IMR-90 (cell line): ENCODE measurements around the gene SDHAF1. TPM values are rescaled to one million over a fixed set of nuclear protein-coding genes. Genes with fewer than 3 reads are reported as not detected.

Source experiments
- ATAC-seq: fragments of 200-7000 bp; cut with Tn5 transposase; 2 replicates; pipeline ENCODE4 v1.9.1; 2020; ENCODE audit warnings: low read depth, mild to moderate bottlenecking, moderate library complexity
- BruUV-seq: library from RNA; stranded (reverse); fragments of 400-500 nt; replicated peaks from 2 replicates; lab custom pipeline; 2021; lab: Mats Ljungman, UMichigan
- CTCF ChIA-PET: fragments of 300-600 bp; formaldehyde crosslinking; extraction: SDS; loops from one replicate; lab custom pipeline; 2021; ENCODE audit warnings: antibody characterized with exemption; lab: Yijun Ruan, JAX
- POLR2A ChIA-PET: fragments of 300-600 bp; sonication (Branson Sonifier 250); formaldehyde crosslinking; loops from one replicate; lab custom pipeline; 2022; ENCODE audit warnings: antibody characterized with exemption; ENCODE audit not compliant: unreplicated experiment; lab: Charles Lee
- DNase-seq: peaks from one replicate; pipeline ENCODE4 v3.0.0; 2013
- H2AFZ ChIP-seq: replicated peaks from 2 replicates; pipeline ENCODE3; 2013; ENCODE audit warnings: low read length, mild to moderate bottlenecking; ENCODE audit not compliant: poor library complexity
- H2AK5ac ChIP-seq: 2 replicates; pipeline ENCODE4 v1.6.1; 2013; ENCODE audit warnings: low read depth, low read length, inconsistent platforms
- H2AK9ac ChIP-seq: replicated peaks from 2 replicates; pipeline ENCODE3; 2013; ENCODE audit warnings: mild to moderate bottlenecking, low read depth, low read length, moderate library complexity; ENCODE audit not compliant: poor library complexity
- H2BK120ac ChIP-seq: 2 replicates; pipeline ENCODE4 v1.6.1; 2013; ENCODE audit warnings: low read depth, low read length, inconsistent platforms
- H2BK15ac ChIP-seq: 3 replicates; pipeline ENCODE4 v1.6.1; 2013; ENCODE audit warnings: low read depth, low read length, inconsistent platforms
- H2BK20ac ChIP-seq: 2 replicates; pipeline ENCODE4 v1.6.1; 2013; ENCODE audit warnings: low read depth, mild to moderate bottlenecking, inconsistent platforms, low read length, moderate library complexity
- H2BK5ac ChIP-seq: 2 replicates; pipeline ENCODE4 v1.6.1; 2013; ENCODE audit warnings: mild to moderate bottlenecking, low read depth, low read length, inconsistent platforms; ENCODE audit not compliant: poor library complexity, severe bottlenecking
- H3K14ac ChIP-seq: replicated peaks from 2 replicates; pipeline ENCODE4 v1.6.1; 2013; ENCODE audit warnings: low read depth, low read length, inconsistent platforms
- H3K18ac ChIP-seq: 2 replicates; pipeline ENCODE4 v1.6.1; 2013; ENCODE audit warnings: low read depth, low read length, control low read depth
- H3K23ac ChIP-seq: 2 replicates; pipeline ENCODE4 v1.6.1; 2013; ENCODE audit warnings: low read depth, low read length, inconsistent platforms
- H3K27ac ChIP-seq: 2 replicates; pipeline ENCODE4 v1.5.1; 2013; ENCODE audit warnings: mild to moderate bottlenecking, control low read depth, low read length; ENCODE audit not compliant: insufficient read depth
- H3K27me3 ChIP-seq: 2 replicates; pipeline ENCODE4 v1.6.1; 2013; ENCODE audit warnings: low read length; ENCODE audit not compliant: control insufficient read depth, insufficient read depth
- H3K36me3 ChIP-seq: 2 replicates; pipeline ENCODE4 v1.6.1; 2013; ENCODE audit warnings: low read length, mixed read lengths; ENCODE audit not compliant: control insufficient read depth, insufficient read depth
- H3K4ac ChIP-seq: 2 replicates; pipeline ENCODE4 v1.6.1; 2013; ENCODE audit warnings: low read depth, low read length, inconsistent platforms
- H3K4me1 ChIP-seq: 2 replicates; pipeline ENCODE4 v1.6.1; 2013; ENCODE audit warnings: low read length, mixed read lengths; ENCODE audit not compliant: control insufficient read depth, insufficient read depth
- H3K4me2 ChIP-seq: 2 replicates; pipeline ENCODE4 v1.6.1; 2013; ENCODE audit warnings: low read depth, mild to moderate bottlenecking, control low read depth, low read length, moderate library complexity
- H3K4me3 ChIP-seq: 2 replicates; pipeline ENCODE4 v1.5.1; 2013; ENCODE audit warnings: low read depth, mild to moderate bottlenecking, control low read depth, low read length, moderate library complexity; ENCODE audit not compliant: insufficient read depth
- H3K56ac ChIP-seq: 2 replicates; pipeline ENCODE4 v1.6.1; 2013; ENCODE audit warnings: low read length, inconsistent platforms; ENCODE audit not compliant: insufficient read depth; ENCODE audit errors: extremely low read depth
- H3K79me1 ChIP-seq, 2 experiments: 2 replicates each; pipeline ENCODE4 v1.6.1; 2013; ENCODE audit warnings: low read length in 2 of 2, inconsistent platforms in 1 of 2, low read depth in 1 of 2
- H3K9ac ChIP-seq: 2 replicates; pipeline ENCODE4 v1.6.1; 2013; ENCODE audit warnings: low read depth, low read length, control low read depth
- H3K9me1 ChIP-seq: 2 replicates; pipeline ENCODE4 v1.6.1; 2013; ENCODE audit warnings: low read length, inconsistent platforms; ENCODE audit not compliant: insufficient read depth
- H3K9me3 ChIP-seq: 2 replicates; pipeline ENCODE4 v1.6.1; 2013; ENCODE audit warnings: low read length; ENCODE audit not compliant: control insufficient read depth, insufficient read depth
- H4K20me1 ChIP-seq: 2 replicates; pipeline ENCODE4 v1.6.1; 2013; ENCODE audit warnings: low read length, inconsistent platforms; ENCODE audit not compliant: insufficient read depth
- H4K5ac ChIP-seq: 2 replicates; pipeline ENCODE4 v1.6.1; 2013; ENCODE audit warnings: mild to moderate bottlenecking, low read depth, low read length, control low read depth
- H4K8ac ChIP-seq, 2 experiments: 2 replicates each; pipeline ENCODE4 v1.6.1; 2013; ENCODE audit warnings: low read depth in 2 of 2, low read length in 2 of 2, control low read depth in 1 of 2, inconsistent platforms in 1 of 2
- H4K91ac ChIP-seq: 2 replicates; pipeline ENCODE4 v1.6.1; 2013; ENCODE audit warnings: low read depth, low read length, inconsistent platforms; ENCODE audit not compliant: insufficient read depth
- CEBPB ChIP-seq: IDR thresholded peaks from 2 replicates; pipeline ENCODE4 v1.6.1; 2012; ENCODE audit warnings: low read depth, low read length, improper control_type of control experiment
- CHD1 ChIP-seq: IDR thresholded peaks from 2 replicates; pipeline ENCODE4 v1.6.1; 2012; ENCODE audit warnings: low read depth, low read length, improper control_type of control experiment
- ELK1 ChIP-seq: fragments of 150-350 bp; IDR thresholded peaks from 2 replicates; pipeline ENCODE4 v1.6.1; 2016; ENCODE audit warnings: low read depth, mild to moderate bottlenecking, low read length, moderate library complexity, borderline replicate concordance
- MAFK ChIP-seq: IDR thresholded peaks from 2 replicates; pipeline ENCODE4 v1.6.1; 2012; ENCODE audit warnings: low read depth, low read length, improper control_type of control experiment
- NFE2L2 ChIP-seq: fragments of 150-350 bp; IDR thresholded peaks from 2 replicates; pipeline ENCODE4 v1.6.1; 2016; ENCODE audit warnings: low read depth, mild to moderate bottlenecking, low read length
- POLR2A ChIP-seq: IDR thresholded peaks from 2 replicates; pipeline ENCODE4 v1.6.1; 2012; ENCODE audit warnings: mild to moderate bottlenecking, low read depth, low read length
- RAD21 ChIP-seq: IDR thresholded peaks from 2 replicates; pipeline ENCODE4 v1.6.1; 2012; ENCODE audit warnings: low read length, improper control_type of control experiment
- RCOR1 ChIP-seq: IDR thresholded peaks from 2 replicates; pipeline ENCODE4 v1.6.1; 2012; ENCODE audit warnings: mild to moderate bottlenecking, low read length, improper control_type of control experiment; ENCODE audit not compliant: insufficient replicate concordance
- RFX5 ChIP-seq: IDR thresholded peaks from 2 replicates; pipeline ENCODE4 v1.8.0; 2012; ENCODE audit warnings: low read depth, mild to moderate bottlenecking, low read length, moderate library complexity
- SMC3 ChIP-seq: fragments of 150-350 bp; IDR thresholded peaks from 2 replicates; pipeline ENCODE4 v1.6.1; 2016; ENCODE audit warnings: low read depth, mild to moderate bottlenecking, antibody characterized with exemption, low read length, moderate library complexity
- WGBS, 2 experiments: methylation state at CpG; one replicate each; pipeline versions ENCODE4 v1.1.5 to v1.1.7; 2013; ENCODE audit warnings: missing lambda C conversion rate in 2 of 2; ENCODE audit not compliant: insufficient read length in 1 of 2; ENCODE audit errors: extremely low coverage in 2 of 2; 5-methylcytosine and 5-hydroxymethylcytosine counted together
- dilution Hi-C: fragments of 300-500 bp; cut with HindIII; formaldehyde crosslinking; loops from one replicate; pipeline ENCODE4 v1.14.3; 2018; ENCODE audit warnings: low sequenced_read_pairs; ENCODE audit not compliant: unreplicated experiment
- in situ Hi-C: fragments of 300-500 bp; cut with MboI; formaldehyde crosslinking; loops from 3 replicates; pipeline ENCODE4 v1.14.3; 2019; ENCODE audit warnings: low sequenced_read_pairs, inconsistent platforms, mixed read lengths
- intact Hi-C: fragments of 100-400 bp; cut with micrococcal nuclease; formaldehyde crosslinking; loops from 2 replicates; pipeline ENCODE4 v1.10.0; 2022
- polyA plus RNA-seq, 3 experiments: library from polyadenylated mRNA; depleted of rRNA; stranded (reverse); fragments of >200 nt; gene quantifications; 2 replicates each; pipeline ENCODE4 v1.2.3, GENCODE V29; 2012; ENCODE audit warnings: low replicate concordance in 1 of 3
- total RNA-seq: library from RNA; depleted of rRNA; stranded (reverse); fragments of >200 nt; gene quantifications from 2 replicates; pipeline ENCODE4 v1.2.3, GENCODE V29; 2012

SDHAF1 gene
- total and polyA plus RNA-seq, 2 of the 4 experiments (the other 2 are of a cell fraction): 4.8 to 9.9 TPM

- intact Hi-C loops (no loop called here), dilution Hi-C loops (no loop called here), in situ Hi-C loops (no loop called here)
- Histone ChIP-seq H2BK15ac (no peak within 1 kb of the TSS), H3K56ac (no peak within 1 kb of the TSS), H4K8ac (peak within 1 kb of the TSS in 1 of 2 experiments; percentile 82; a peak in 1 of 4 replicates), H3K9me1 (peaks cover 12% of the 10 kb centered on the region), H3K9me3 (no peaks in the 10 kb centered on the region), H2BK20ac (no peak within 1 kb of the TSS), H3K18ac (no peak within 1 kb of the TSS), H3K9ac (peak within 1 kb of the TSS; percentile 39; the same call in 1 of the 2 replicates), H3K27ac (no peak within 1 kb of the TSS; the same call in 1 of the 2 replicates), H4K20me1 (peaks cover 5% of the 10 kb centered on the region), H2AFZ (peak within 1 kb of the TSS; percentile 85), H3K79me1 (peaks cover 5 to 9% of the 10 kb centered on the region in 2 experiments; a peak in 3 of 4 replicates), H2BK120ac (no peak within 1 kb of the TSS), H3K4me3 (peak within 1 kb of the TSS; percentile 24), H3K4me2 (peak within 1 kb of the TSS; percentile 61), H4K5ac (peak within 1 kb of the TSS; percentile 12; the same call in 1 of the 2 replicates), H2AK5ac (peak within 1 kb of the TSS; percentile 21; the same call in 1 of the 2 replicates), H4K91ac (no peak within 1 kb of the TSS), H2AK9ac (peak within 1 kb of the TSS; percentile 70), H3K4ac (no peak within 1 kb of the TSS), H3K14ac (no peak within 1 kb of the TSS), H3K23ac (no peak within 1 kb of the TSS), H3K27me3 (no peaks in the 10 kb centered on the region), H2BK5ac (no peak within 1 kb of the TSS), H3K36me3 (no peaks in the 10 kb centered on the region; the same call in none of the 2 replicates), H3K4me1 (peaks cover 7% of the 10 kb centered on the region; the same call in 1 of the 2 replicates)
- CTCF ChIA-PET: no interaction called here
- TF ChIP-seq RFX5: no peak
- TF ChIP-seq RAD21: no peak
- no peak for TF ChIP-seq ELK1
- no peak for TF ChIP-seq CEBPB
- no peak for TF ChIP-seq CHD1
- no peak for TF ChIP-seq RCOR1
- no peak for TF ChIP-seq SMC3
- no peak for TF ChIP-seq POLR2A
- no peak for TF ChIP-seq NFE2L2
- no peak for TF ChIP-seq MAFK
- no peak for DNase-seq
- POLR2A ChIA-PET: interaction anchor here (0.6 to 1.0 kb wide), 2 partner anchors 11 to 410 kb away, joined by 3 to 4 read pairs; no protein-coding TSS in a partner anchor
- no TSS peak for BruUV-seq
- ATAC-seq: no peak
- WGBS, 2 experiments: 33% methylated on average over 1 of the region's 19 CpGs; no CpG with 5 or more reads in 1 of the 2 experiments
Observed at GRCh38 chr19:36008336-36008978, 13.5 kb downstream of the SDHAF1 start, which contains the start of gene SYNE4. Gene SYNE4 (minus strand): TSS chr19:36008813. CDS start chr19:36008681, 132 bp downstream.
